Measurements from ENCODE around the gene TNFRSF21.
"Not testable (repeated sequence)": the region's sequence is repeated elsewhere in the genome, so short reads cannot be mapped to it uniquely, and the experiment has no call there.

The TNFRSF21 gene

GRCh38 chr6:47231151-47231550 is 78.6 kb downstream of the TNFRSF21 start:
- no peak for TF ChIP-seq CTCF (IDR thresholded peaks at IDR 0.05; ENCODE audit: borderline replicate concordance, insufficient read depth, low read depth, low read length)
- H3K4me3 ChIP-seq (ENCODE audit: low read depth, low read length): no peak overlapping the region

GRCh38 chr6:47230579-47230978 is 79.1 kb downstream of the TNFRSF21 start:
- no peak overlapping the region for H3K4me3 ChIP-seq (ENCODE audit: low read depth, low read length)
- TF ChIP-seq CTCF (IDR thresholded peaks at IDR 0.05; ENCODE audit: borderline replicate concordance, insufficient read depth, low read depth, low read length): no peak

GRCh38 chr6:47229255-47229654 is 80.5 kb downstream of the TNFRSF21 start:
- no peak overlapping the region for H3K4me3 ChIP-seq (ENCODE audit: low read depth, low read length)
- TF ChIP-seq CTCF (IDR thresholded peaks at IDR 0.05; ENCODE audit: borderline replicate concordance, insufficient read depth, low read depth, low read length): no peak

GRCh38 chr6:47228093-47228492 is 81.6 kb downstream of the TNFRSF21 start:
- not testable (repeated sequence) for H3K4me3 ChIP-seq (ENCODE audit: low read depth, low read length)

GRCh38 chr6:47223251-47223650 is 86.5 kb downstream of the TNFRSF21 start:
- H3K4me3 ChIP-seq (ENCODE audit: low read depth, low read length): not testable (repeated sequence)

GRCh38 chr6:47221565-47221964 is 88.1 kb downstream of the TNFRSF21 start:
- no peak overlapping the region for H3K4me3 ChIP-seq (ENCODE audit: low read depth, low read length)
- TF ChIP-seq CTCF (IDR thresholded peaks at IDR 0.05; ENCODE audit: borderline replicate concordance, insufficient read depth, low read depth, low read length): no peak

GRCh38 chr6:47209632-47210031 is 100.1 kb downstream of the TNFRSF21 start:
- H3K4me3 ChIP-seq (ENCODE audit: low read depth, low read length): no peak overlapping the region
- no peak for TF ChIP-seq CTCF (IDR thresholded peaks at IDR 0.05; ENCODE audit: borderline replicate concordance, insufficient read depth, low read depth, low read length)

GRCh38 chr6:47207261-47207660 is 102.4 kb downstream of the TNFRSF21 start:
- TF ChIP-seq CTCF (IDR thresholded peaks at IDR 0.05; ENCODE audit: borderline replicate concordance, insufficient read depth, low read depth, low read length): no peak
- no peak overlapping the region for H3K4me3 ChIP-seq (ENCODE audit: low read depth, low read length)

Measured in GM12875 (cell line).